ENCODE results near the gene RPS6KA2.

RPS6KA2 gene

GRCh38 chr6:166650824-166651807 is 24.1 kb upstream of the RPS6KA2 start:
- no peak overlapping the region for H3K4me3 ChIP-seq (ENCODE audit: low read length)
- no peak overlapping the region for H3K9ac ChIP-seq (ENCODE audit: low read length)
- H3K36me3 ChIP-seq (ENCODE audit: control insufficient read depth, insufficient read depth, low read length), result no peaks in the 10 kb centered on the region
- peaks cover under 1% of the 10 kb centered on the region for H3K27me3 ChIP-seq (ENCODE audit: control insufficient read depth, insufficient read depth, low read length)
- no peak overlapping the region for H3K27ac ChIP-seq (ENCODE audit: low read depth, low read length)
- H3K4me1 ChIP-seq (ENCODE audit: control insufficient read depth, insufficient read depth, low read length), result no peaks in the 10 kb centered on the region

DNA sequence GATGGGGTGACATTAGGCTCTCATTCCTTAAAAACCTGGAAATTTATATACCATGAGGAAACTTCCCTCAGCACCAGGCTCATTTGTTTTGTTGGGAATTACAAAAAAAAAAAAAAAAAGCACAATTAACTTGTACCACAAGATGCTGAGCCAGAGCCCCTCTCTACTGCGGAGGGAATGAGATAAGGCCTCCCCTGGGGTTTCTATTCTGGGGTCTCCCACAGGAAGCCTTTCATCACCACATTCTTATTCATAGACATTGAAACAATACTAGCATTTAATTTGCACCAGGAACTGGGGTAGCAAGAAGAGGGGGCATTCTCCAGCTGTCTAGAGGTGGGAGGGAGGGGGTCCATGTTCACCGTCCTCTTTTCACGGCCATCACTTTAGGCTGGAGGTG is 23.0 kb upstream of the RPS6KA2 start:
- Histone ChIP-seq H3K4me3 (ENCODE audit: low read length) (no peak overlapping the region), H3K36me3 (ENCODE audit: control insufficient read depth, insufficient read depth, low read length) (no peaks in the 10 kb centered on the region)

GRCh38 chr6:166648846-166649245 is 21.8 kb upstream of the RPS6KA2 start:
- no peak overlapping the region for H3K9ac ChIP-seq (ENCODE audit: low read length)
- H3K36me3 ChIP-seq (ENCODE audit: control insufficient read depth, insufficient read depth, low read length), result no peaks in the 10 kb centered on the region
- H3K4me3 ChIP-seq (ENCODE audit: low read length), result no peak overlapping the region
- H3K27ac ChIP-seq (ENCODE audit: low read depth, low read length), result no peak overlapping the region
- no peaks in the 10 kb centered on the region for H3K27me3 ChIP-seq (ENCODE audit: control insufficient read depth, insufficient read depth, low read length)
- H3K4me1 ChIP-seq (ENCODE audit: control insufficient read depth, insufficient read depth, low read length), result no peaks in the 10 kb centered on the region

More for the DNA sequence above, 23.0 kb upstream of the RPS6KA2 start:
- H3K27ac ChIP-seq (ENCODE audit: low read depth, low read length), result no peak overlapping the region
- no peak overlapping the region for H3K9ac ChIP-seq (ENCODE audit: low read length)
- H3K27me3 ChIP-seq (ENCODE audit: control insufficient read depth, insufficient read depth, low read length), result no peaks in the 10 kb centered on the region
- H3K4me1 ChIP-seq (ENCODE audit: control insufficient read depth, insufficient read depth, low read length), result no peaks in the 10 kb centered on the region

DNA sequence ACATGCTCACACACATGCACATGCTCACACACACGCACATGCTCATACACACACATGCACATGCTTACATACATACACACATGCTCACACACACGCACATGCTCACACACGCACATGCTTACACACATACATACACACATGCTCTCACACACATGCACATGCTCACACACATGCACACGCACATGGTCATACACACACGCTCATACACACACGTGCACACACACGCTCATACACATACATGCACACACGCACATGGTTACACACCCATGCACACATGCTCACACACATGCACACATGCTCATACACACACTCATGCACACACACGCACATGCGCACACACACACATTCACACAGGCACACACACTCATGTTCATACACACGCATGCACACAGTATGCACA is 20.8 kb upstream of the RPS6KA2 start:
- H3K27ac ChIP-seq (ENCODE audit: low read depth, low read length), result no peak overlapping the region
- no peak overlapping the region for H3K9ac ChIP-seq (ENCODE audit: low read length)
- no peaks in the 10 kb centered on the region for H3K4me1 ChIP-seq (ENCODE audit: control insufficient read depth, insufficient read depth, low read length)
- H3K27me3 ChIP-seq (ENCODE audit: control insufficient read depth, insufficient read depth, low read length), result no peaks in the 10 kb centered on the region
- no peaks in the 10 kb centered on the region for H3K36me3 ChIP-seq (ENCODE audit: control insufficient read depth, insufficient read depth, low read length)
- H3K4me3 ChIP-seq (ENCODE audit: low read length), result no peak overlapping the region

GRCh38 chr6:166646716-166647115 is 19.7 kb upstream of the RPS6KA2 start:
- H3K27me3 ChIP-seq (ENCODE audit: control insufficient read depth, insufficient read depth, low read length), result no peaks in the 10 kb centered on the region
- no peaks in the 10 kb centered on the region for H3K36me3 ChIP-seq (ENCODE audit: control insufficient read depth, insufficient read depth, low read length)
- H3K4me3 ChIP-seq (ENCODE audit: low read length), result no peak overlapping the region
- H3K27ac ChIP-seq (ENCODE audit: low read depth, low read length), result no peak overlapping the region
- no peaks in the 10 kb centered on the region for H3K4me1 ChIP-seq (ENCODE audit: control insufficient read depth, insufficient read depth, low read length)
- H3K9ac ChIP-seq (ENCODE audit: low read length), result no peak overlapping the region

- H3K4me3 ChIP-seq (ENCODE audit: low read length), result no peak overlapping the region
- no peak overlapping the region for H3K9ac ChIP-seq (ENCODE audit: low read length)
- no peaks in the 10 kb centered on the region for H3K27me3 ChIP-seq (ENCODE audit: control insufficient read depth, insufficient read depth, low read length)
- no peaks in the 10 kb centered on the region for H3K4me1 ChIP-seq (ENCODE audit: control insufficient read depth, insufficient read depth, low read length)
- H3K36me3 ChIP-seq (ENCODE audit: control insufficient read depth, insufficient read depth, low read length), result no peaks in the 10 kb centered on the region
- H3K27ac ChIP-seq (ENCODE audit: low read depth, low read length), result no peak overlapping the region
Measured at GRCh38 chr6:166645896-166646295, 18.8 kb upstream of the RPS6KA2 start.

- Histone ChIP-seq H3K27me3 (ENCODE audit: control insufficient read depth, insufficient read depth, low read length) (no peaks in the 10 kb centered on the region), H3K9ac (ENCODE audit: low read length) (no peak overlapping the region), H3K36me3 (ENCODE audit: control insufficient read depth, insufficient read depth, low read length) (no peaks in the 10 kb centered on the region), H3K4me1 (ENCODE audit: control insufficient read depth, insufficient read depth, low read length) (no peaks in the 10 kb centered on the region), H3K27ac (ENCODE audit: low read depth, low read length) (no peak overlapping the region), H3K4me3 (ENCODE audit: low read length) (no peak overlapping the region)
Measured at GRCh38 chr6:166644681-166645080, 17.6 kb upstream of the RPS6KA2 start.

DNA sequence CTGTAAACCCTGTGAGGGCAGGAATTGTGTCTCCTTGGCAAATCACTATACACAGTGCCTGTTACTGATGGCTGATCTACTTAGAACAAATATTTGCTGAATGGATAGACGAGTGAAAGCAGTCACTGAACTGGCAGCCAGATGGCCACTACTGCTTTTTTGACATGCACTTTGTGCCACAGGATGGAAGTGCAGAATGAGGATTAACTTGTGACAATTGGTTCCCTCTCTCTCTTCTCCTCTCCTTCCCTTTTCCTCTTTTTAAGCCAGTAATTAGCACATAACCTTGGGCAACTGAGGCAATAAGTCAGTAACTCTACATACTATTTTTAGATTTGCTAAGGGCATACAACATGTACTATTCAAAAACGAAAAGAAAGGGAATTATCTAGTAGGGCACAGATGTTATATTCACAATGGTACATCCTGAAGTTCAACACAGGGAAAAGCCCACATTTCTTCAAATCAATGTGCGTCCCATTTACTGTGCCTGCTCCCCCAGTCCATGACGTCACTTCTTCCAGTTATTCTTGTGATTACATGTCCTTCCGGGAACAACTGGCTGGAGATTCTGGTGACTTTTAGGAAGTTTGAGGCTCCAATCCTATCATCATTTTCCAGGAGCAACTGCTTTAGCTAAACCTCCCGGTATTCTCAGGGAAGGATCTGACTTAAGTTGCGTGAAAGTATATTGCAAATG is 17.0 kb upstream of the RPS6KA2 start:
- Histone ChIP-seq H3K27me3 (ENCODE audit: control insufficient read depth, insufficient read depth, low read length) (no peaks in the 10 kb centered on the region), H3K9ac (ENCODE audit: low read length) (no peak overlapping the region), H3K27ac (ENCODE audit: low read depth, low read length) (no peak overlapping the region), H3K4me3 (ENCODE audit: low read length) (no peak overlapping the region), H3K4me1 (ENCODE audit: control insufficient read depth, insufficient read depth, low read length) (no peaks in the 10 kb centered on the region), H3K36me3 (ENCODE audit: control insufficient read depth, insufficient read depth, low read length) (no peaks in the 10 kb centered on the region)

DNA sequence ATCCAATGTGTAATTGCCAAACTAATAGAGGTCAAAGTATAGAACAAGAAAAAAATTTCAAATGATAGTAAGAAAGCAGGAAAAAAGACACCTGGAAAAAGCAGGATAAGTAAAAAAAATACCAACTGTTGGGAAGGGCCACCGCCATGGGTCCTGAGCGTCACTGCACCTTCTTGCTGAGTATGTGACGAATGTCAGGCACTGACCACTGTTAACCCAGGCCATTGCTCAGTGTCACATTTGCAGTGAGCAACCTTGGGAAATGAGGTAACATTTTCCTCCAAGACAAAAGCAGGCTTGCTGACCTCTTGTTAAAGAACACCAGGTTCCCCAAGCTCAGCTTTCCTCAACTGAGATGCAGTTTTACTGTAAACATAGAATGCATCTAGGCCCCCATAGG is 15.6 kb upstream of the RPS6KA2 start:
- H3K27me3 ChIP-seq (ENCODE audit: control insufficient read depth, insufficient read depth, low read length), result no peaks in the 10 kb centered on the region
- H3K27ac ChIP-seq (ENCODE audit: low read depth, low read length), result no peak overlapping the region
- H3K4me3 ChIP-seq (ENCODE audit: low read length), result no peak overlapping the region
- H3K9ac ChIP-seq (ENCODE audit: low read length), result no peak overlapping the region
- no peaks in the 10 kb centered on the region for H3K4me1 ChIP-seq (ENCODE audit: control insufficient read depth, insufficient read depth, low read length)
- H3K36me3 ChIP-seq (ENCODE audit: control insufficient read depth, insufficient read depth, low read length), result no peaks in the 10 kb centered on the region

- H3K36me3 ChIP-seq (ENCODE audit: control insufficient read depth, insufficient read depth, low read length), result no peaks in the 10 kb centered on the region
- H3K27ac ChIP-seq (ENCODE audit: low read depth, low read length), result no peak overlapping the region
- H3K4me3 ChIP-seq (ENCODE audit: low read length), result no peak overlapping the region
- H3K4me1 ChIP-seq (ENCODE audit: control insufficient read depth, insufficient read depth, low read length), result no peaks in the 10 kb centered on the region
- H3K9ac ChIP-seq (ENCODE audit: low read length), result no peak overlapping the region
- no peaks in the 10 kb centered on the region for H3K27me3 ChIP-seq (ENCODE audit: control insufficient read depth, insufficient read depth, low read length)
Measured at GRCh38 chr6:166640342-166641043, 13.4 kb upstream of the RPS6KA2 start.

DNA sequence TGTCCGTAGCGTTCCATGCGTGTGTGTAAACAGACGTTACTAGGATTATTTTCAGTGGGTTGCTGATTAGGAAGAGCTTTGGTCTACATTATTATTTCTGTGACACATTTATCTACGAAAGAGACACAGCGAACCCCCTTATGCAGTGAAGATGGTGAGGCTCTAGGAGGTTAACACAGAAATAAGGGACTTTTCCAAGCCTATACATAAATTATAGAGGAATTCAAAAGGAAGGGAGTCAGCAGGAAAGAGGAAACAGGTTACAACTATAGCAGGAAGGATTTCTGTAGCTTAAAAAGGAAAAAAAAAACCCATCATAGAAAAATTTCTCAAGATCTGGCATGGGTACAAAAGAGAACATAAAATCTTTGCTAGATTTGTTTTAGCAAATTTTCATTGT is 12.9 kb upstream of the RPS6KA2 start:
- no peak overlapping the region for H3K27ac ChIP-seq (ENCODE audit: low read depth, low read length)
- H3K4me3 ChIP-seq (ENCODE audit: low read length), result no peak overlapping the region

DNA sequence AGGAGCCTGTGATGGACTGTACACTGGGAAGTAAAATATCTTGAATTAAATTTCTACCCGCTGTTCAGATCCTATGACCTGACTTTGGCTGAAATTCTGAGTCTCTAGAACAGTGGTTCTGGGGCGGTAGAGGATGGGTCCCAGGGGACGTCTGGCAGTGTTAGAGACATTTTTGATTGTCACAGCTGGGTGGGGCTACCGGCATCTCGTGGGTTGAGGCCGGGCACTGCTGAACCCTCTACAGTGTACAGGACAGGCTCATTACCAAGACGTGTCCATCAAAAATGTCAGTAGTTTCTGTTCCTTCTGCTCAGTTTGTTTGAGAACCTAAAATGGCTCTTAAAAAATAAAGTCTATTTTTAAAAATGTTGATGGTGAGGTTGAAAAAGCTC is 11.5 kb upstream of the RPS6KA2 start:
- Histone ChIP-seq H3K4me1 (ENCODE audit: control insufficient read depth, insufficient read depth, low read length) (no peaks in the 10 kb centered on the region), H3K27ac (ENCODE audit: low read depth, low read length) (no peak overlapping the region), H3K27me3 (ENCODE audit: control insufficient read depth, insufficient read depth, low read length) (no peaks in the 10 kb centered on the region), H3K9ac (ENCODE audit: low read length) (no peak overlapping the region), H3K4me3 (ENCODE audit: low read length) (no peak overlapping the region), H3K36me3 (ENCODE audit: control insufficient read depth, insufficient read depth, low read length) (no peaks in the 10 kb centered on the region)

More for the DNA sequence above, 12.9 kb upstream of the RPS6KA2 start:
- Histone ChIP-seq H3K27me3 (ENCODE audit: control insufficient read depth, insufficient read depth, low read length) (no peaks in the 10 kb centered on the region), H3K9ac (ENCODE audit: low read length) (no peak overlapping the region), H3K4me1 (ENCODE audit: control insufficient read depth, insufficient read depth, low read length) (no peaks in the 10 kb centered on the region), H3K36me3 (ENCODE audit: control insufficient read depth, insufficient read depth, low read length) (no peaks in the 10 kb centered on the region)
